ENCODE results near the gene ZDHHC13. TPM values are rescaled to one million over a fixed set of nuclear protein-coding genes. Genes with fewer than 3 reads are reported as not detected.

The ZDHHC13 gene
- total and polyA plus RNA-seq, 2 of the 8 experiments (the other 6 are each of a cell fraction or from before 2014, with no cell fraction given) = 22.4 to 24.1 TPM

GRCh38 chr11:19116971-19117759 is at the start of gene ZDHHC13 (continued):
- TF ChIP-seq ATF2 (IDR thresholded peaks at IDR 0.05; ENCODE audit: low read length) = no peak
- peak; percentile 57 for TF ChIP-seq MAX (IDR thresholded peaks at IDR 0.05)
- TF ChIP-seq HDAC2 (IDR thresholded peaks at IDR 0.05; ENCODE audit: borderline replicate concordance in 1 of 2, low read depth in 2 of 2, low read length in 2 of 2) = no peak
- TF ChIP-seq NRF1 (IDR thresholded peaks at IDR 0.05; ENCODE audit: low read depth, low read length) = no peak
- no peak for TF ChIP-seq RNF2 (IDR thresholded peaks at IDR 0.05; ENCODE audit: borderline replicate concordance, low read depth, low read length, missing control alignments, poor library complexity, severe bottlenecking)
- TF ChIP-seq BACH1 (IDR thresholded peaks at IDR 0.05; ENCODE audit: low read length) = no peak
- TF ChIP-seq PHF8 (conservative IDR thresholded peaks at IDR 0.05; ENCODE audit: low read depth, low read length) = peak; percentile 87
- TF ChIP-seq YY1 (IDR thresholded peaks at IDR 0.05; ENCODE audit: low read depth, low read length) = no peak
- TF ChIP-seq ZNF274 (IDR thresholded peaks at IDR 0.05; ENCODE audit: borderline replicate concordance, extremely low read depth, low read length) = no peak
- no peak for TF ChIP-seq CBX5 (IDR thresholded peaks at IDR 0.05; ENCODE audit: low read depth, low read length)
- TF ChIP-seq CHD1 (IDR thresholded peaks at IDR 0.05; ENCODE audit: low read depth, low read length) = no peak
- TF ChIP-seq, protein P1, sequence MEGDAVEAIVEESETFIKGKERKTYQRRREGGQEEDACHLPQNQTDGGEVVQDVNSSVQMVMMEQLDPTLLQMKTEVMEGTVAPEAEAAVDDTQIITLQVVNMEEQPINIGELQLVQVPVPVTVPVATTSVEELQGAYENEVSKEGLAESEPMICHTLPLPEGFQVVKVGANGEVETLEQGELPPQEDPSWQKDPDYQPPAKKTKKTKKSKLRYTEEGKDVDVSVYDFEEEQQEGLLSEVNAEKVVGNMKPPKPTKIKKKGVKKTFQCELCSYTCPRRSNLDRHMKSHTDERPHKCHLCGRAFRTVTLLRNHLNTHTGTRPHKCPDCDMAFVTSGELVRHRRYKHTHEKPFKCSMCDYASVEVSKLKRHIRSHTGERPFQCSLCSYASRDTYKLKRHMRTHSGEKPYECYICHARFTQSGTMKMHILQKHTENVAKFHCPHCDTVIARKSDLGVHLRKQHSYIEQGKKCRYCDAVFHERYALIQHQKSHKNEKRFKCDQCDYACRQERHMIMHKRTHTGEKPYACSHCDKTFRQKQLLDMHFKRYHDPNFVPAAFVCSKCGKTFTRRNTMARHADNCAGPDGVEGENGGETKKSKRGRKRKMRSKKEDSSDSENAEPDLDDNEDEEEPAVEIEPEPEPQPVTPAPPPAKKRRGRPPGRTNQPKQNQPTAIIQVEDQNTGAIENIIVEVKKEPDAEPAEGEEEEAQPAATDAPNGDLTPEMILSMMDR (IDR thresholded peaks at IDR 0.05; ENCODE audit: control extremely low read depth in 1 of 3, insufficient read depth in 1 of 3, low read depth in 1 of 3, low read length in 3 of 3) = peak in 2 of 3 experiments; percentile 10 to 27; a peak in 3 of 4 replicates
- TF ChIP-seq TAF1 (IDR thresholded peaks at IDR 0.05; ENCODE audit: low read depth, low read length) = peak; percentile 83
- TF ChIP-seq SP1 (IDR thresholded peaks at IDR 0.05; ENCODE audit: low read depth, low read length) = peak; percentile 92
- TF ChIP-seq SRF (IDR thresholded peaks at IDR 0.05; ENCODE audit: low read depth, low read length) = no peak
- no peak for TF ChIP-seq EGR1 (IDR thresholded peaks at IDR 0.05; ENCODE audit: borderline replicate concordance, low read depth, low read length)
- TF ChIP-seq E2F6 (IDR thresholded peaks at IDR 0.05) = peak; percentile 43; the same call in 1 of the 2 replicates
- no peak for TF ChIP-seq BRCA1 (IDR thresholded peaks at IDR 0.05; ENCODE audit: low read depth, low read length)
